Measurements from ENCODE around the gene MIPOL1.
"Not testable (repeated sequence)": the region's sequence is repeated elsewhere in the genome, so short reads cannot be mapped to it uniquely, and the experiment has no call there.

Gene MIPOL1

GRCh38 chr14:37551119-37551518 is 353.4 kb downstream of the MIPOL1 start:
- H3K4me3 ChIP-seq (ENCODE audit: low read length) = no peak overlapping the region
- 0 out of 2 replicates have a peak, but pooled peaks cover 9% of the 10 kb centered on the region for H3K9me3 ChIP-seq (ENCODE audit: insufficient read depth, low read depth, low read length)
- H3K9ac ChIP-seq (ENCODE audit: low read depth, low read length) = no peak overlapping the region
- WGBS = no CpG with 5 or more reads among the region's 1 CpG
- H3K27ac ChIP-seq (ENCODE audit: low read depth, low read length) = no peak overlapping the region
- H3K36me3 ChIP-seq (ENCODE audit: insufficient read depth, low read length) = no peaks in the 10 kb centered on the region
- no peaks in the 10 kb centered on the region for H3K27me3 ChIP-seq (ENCODE audit: insufficient read depth, low read length)
- no peaks in the 10 kb centered on the region for H3K4me1 ChIP-seq (ENCODE audit: insufficient read depth, low read length)

- Histone ChIP-seq H3K36me3 (ENCODE audit: insufficient read depth, low read length) (no peaks in the 10 kb centered on the region), H3K27ac (ENCODE audit: low read depth, low read length) (no peak overlapping the region), H3K27me3 (ENCODE audit: insufficient read depth, low read length) (no peaks in the 10 kb centered on the region), H3K9ac (ENCODE audit: low read depth, low read length) (no peak overlapping the region), H3K9me3 (ENCODE audit: insufficient read depth, low read depth, low read length) (peaks cover 15% of the 10 kb centered on the region; the same call in 1 of the 2 replicates), H3K4me1 (ENCODE audit: insufficient read depth, low read length) (no peaks in the 10 kb centered on the region), H3K4me3 (ENCODE audit: low read length) (no peak overlapping the region)
- 91% methylated on average over 1 of the region's 1 CpG for WGBS
Observed at GRCh38 chr14:37553935-37554550, 356.3 kb downstream of the MIPOL1 start.

- not testable (repeated sequence) for H3K27ac ChIP-seq (ENCODE audit: low read depth, low read length); H3K4me3 ChIP-seq (ENCODE audit: low read length); H3K9ac ChIP-seq (ENCODE audit: low read depth, low read length); H3K36me3 ChIP-seq (ENCODE audit: insufficient read depth, low read length); H3K4me1 ChIP-seq (ENCODE audit: insufficient read depth, low read length); H3K27me3 ChIP-seq (ENCODE audit: insufficient read depth, low read length)
- 78% methylated on average over 19 of the region's 33 CpGs for WGBS
- peaks cover 15% of the 10 kb centered on the region; the same call in 1 of the 2 replicates for H3K9me3 ChIP-seq (ENCODE audit: insufficient read depth, low read depth, low read length)
Observed at GRCh38 chr14:37555596-37555995, 357.9 kb downstream of the MIPOL1 start.

- H3K27me3 ChIP-seq (ENCODE audit: insufficient read depth, low read length) = no peaks in the 10 kb centered on the region
- peaks cover 10% of the 10 kb centered on the region; the same call in 1 of the 2 replicates for H3K9me3 ChIP-seq (ENCODE audit: insufficient read depth, low read depth, low read length)
- no peak overlapping the region for H3K4me3 ChIP-seq (ENCODE audit: low read length)
- 95% methylated on average over 3 of the region's 4 CpGs for WGBS
- no peak overlapping the region for H3K27ac ChIP-seq (ENCODE audit: low read depth, low read length)
- no peak overlapping the region for H3K9ac ChIP-seq (ENCODE audit: low read depth, low read length)
- H3K4me1 ChIP-seq (ENCODE audit: insufficient read depth, low read length) = peaks cover 5% of the 10 kb centered on the region
- H3K36me3 ChIP-seq (ENCODE audit: insufficient read depth, low read length) = no peaks in the 10 kb centered on the region
Observed at GRCh38 chr14:37558740-37559139, 361.0 kb downstream of the MIPOL1 start.

GRCh38 chr14:37559386-37559785 is 361.6 kb downstream of the MIPOL1 start:
- 81% methylated on average over 5 of the region's 6 CpGs for WGBS
- Histone ChIP-seq H3K4me1 (ENCODE audit: insufficient read depth, low read length) (peaks cover 5% of the 10 kb centered on the region), H3K9me3 (ENCODE audit: insufficient read depth, low read depth, low read length) (peaks cover 7% of the 10 kb centered on the region; the same call in 1 of the 2 replicates), H3K36me3 (ENCODE audit: insufficient read depth, low read length) (no peaks in the 10 kb centered on the region), H3K4me3 (ENCODE audit: low read length) (no peak overlapping the region), H3K27ac (ENCODE audit: low read depth, low read length) (no peak overlapping the region), H3K9ac (ENCODE audit: low read depth, low read length) (no peak overlapping the region), H3K27me3 (ENCODE audit: insufficient read depth, low read length) (no peaks in the 10 kb centered on the region)

GRCh38 chr14:37563189-37563588 is 365.5 kb downstream of the MIPOL1 start:
- Histone ChIP-seq H3K4me1 (ENCODE audit: insufficient read depth, low read length) (peaks cover 23% of the 10 kb centered on the region), H3K27ac (ENCODE audit: low read depth, low read length) (no peak overlapping the region)

GRCh38 chr14:37565550-37565949 is 367.8 kb downstream of the MIPOL1 start:
- no peak overlapping the region for H3K27ac ChIP-seq (ENCODE audit: low read depth, low read length)
- no peak overlapping the region for H3K9ac ChIP-seq (ENCODE audit: low read depth, low read length)
- no peak overlapping the region for H3K4me3 ChIP-seq (ENCODE audit: low read length)
- no peaks in the 10 kb centered on the region for H3K27me3 ChIP-seq (ENCODE audit: insufficient read depth, low read length)
- no peaks in the 10 kb centered on the region for H3K9me3 ChIP-seq (ENCODE audit: insufficient read depth, low read depth, low read length)
- 100% methylated on average over 1 of the region's 1 CpG for WGBS
- peaks cover 19% of the 10 kb centered on the region for H3K4me1 ChIP-seq (ENCODE audit: insufficient read depth, low read length)
- no peaks in the 10 kb centered on the region for H3K36me3 ChIP-seq (ENCODE audit: insufficient read depth, low read length)

More at GRCh38 chr14:37563189-37563588, 365.5 kb downstream of the MIPOL1 start:
- no peaks in the 10 kb centered on the region for H3K27me3 ChIP-seq (ENCODE audit: insufficient read depth, low read length)
- 90% methylated on average over 2 of the region's 2 CpGs for WGBS
- no peaks in the 10 kb centered on the region for H3K36me3 ChIP-seq (ENCODE audit: insufficient read depth, low read length)
- no peaks in the 10 kb centered on the region for H3K9me3 ChIP-seq (ENCODE audit: insufficient read depth, low read depth, low read length)
- no peak overlapping the region for H3K4me3 ChIP-seq (ENCODE audit: low read length)
- H3K9ac ChIP-seq (ENCODE audit: low read depth, low read length) = no peak overlapping the region

GRCh38 chr14:37566811-37567371 is 369.2 kb downstream of the MIPOL1 start:
- peak overlapping the region; percentile 61; the same call in 1 of the 2 replicates for H3K27ac ChIP-seq (ENCODE audit: low read depth, low read length)
- no peak overlapping the region for H3K4me3 ChIP-seq (ENCODE audit: low read length)
- H3K4me1 ChIP-seq (ENCODE audit: insufficient read depth, low read length) = peaks cover 19% of the 10 kb centered on the region
- H3K9me3 ChIP-seq (ENCODE audit: insufficient read depth, low read depth, low read length) = no peaks in the 10 kb centered on the region
- no peaks in the 10 kb centered on the region for H3K27me3 ChIP-seq (ENCODE audit: insufficient read depth, low read length)
- peak overlapping the region; percentile 35; the same call in 1 of the 2 replicates for H3K9ac ChIP-seq (ENCODE audit: low read depth, low read length)
- no peaks in the 10 kb centered on the region for H3K36me3 ChIP-seq (ENCODE audit: insufficient read depth, low read length)
- WGBS = 17% methylated on average over 3 of the region's 3 CpGs

GRCh38 chr14:37569729-37570128 is 372.0 kb downstream of the MIPOL1 start:
- 92% methylated on average over 7 of the region's 7 CpGs for WGBS
- H3K9ac ChIP-seq (ENCODE audit: low read depth, low read length) = no peak overlapping the region
- no peaks in the 10 kb centered on the region for H3K36me3 ChIP-seq (ENCODE audit: insufficient read depth, low read length)
- H3K27me3 ChIP-seq (ENCODE audit: insufficient read depth, low read length) = peaks cover 6% of the 10 kb centered on the region
- H3K4me1 ChIP-seq (ENCODE audit: insufficient read depth, low read length) = peaks cover 19% of the 10 kb centered on the region
- no peaks in the 10 kb centered on the region for H3K9me3 ChIP-seq (ENCODE audit: insufficient read depth, low read depth, low read length)
- H3K4me3 ChIP-seq (ENCODE audit: low read length) = no peak overlapping the region
- H3K27ac ChIP-seq (ENCODE audit: low read depth, low read length) = no peak overlapping the region

GRCh38 chr14:37571391-37571790 is 373.7 kb downstream of the MIPOL1 start:
- Histone ChIP-seq H3K9ac (ENCODE audit: low read depth, low read length) (no peak overlapping the region), H3K9me3 (ENCODE audit: insufficient read depth, low read depth, low read length) (no peaks in the 10 kb centered on the region), H3K27ac (ENCODE audit: low read depth, low read length) (no peak overlapping the region), H3K4me1 (ENCODE audit: insufficient read depth, low read length) (peaks cover 17% of the 10 kb centered on the region), H3K36me3 (ENCODE audit: insufficient read depth, low read length) (no peaks in the 10 kb centered on the region), H3K27me3 (ENCODE audit: insufficient read depth, low read length) (peaks cover 22% of the 10 kb centered on the region), H3K4me3 (ENCODE audit: low read length) (no peak overlapping the region)
- 95% methylated on average over 3 of the region's 4 CpGs for WGBS

GRCh38 chr14:37573356-37573755 is 375.6 kb downstream of the MIPOL1 start:
- Histone ChIP-seq H3K9me3 (ENCODE audit: insufficient read depth, low read depth, low read length) (no peaks in the 10 kb centered on the region), H3K27ac (ENCODE audit: low read depth, low read length) (no peak overlapping the region), H3K9ac (ENCODE audit: low read depth, low read length) (no peak overlapping the region), H3K27me3 (ENCODE audit: insufficient read depth, low read length) (peaks cover 42% of the 10 kb centered on the region), H3K4me1 (ENCODE audit: insufficient read depth, low read length) (no peaks in the 10 kb centered on the region), H3K36me3 (ENCODE audit: insufficient read depth, low read length) (no peaks in the 10 kb centered on the region), H3K4me3 (ENCODE audit: low read length) (no peak overlapping the region)
- WGBS = 88% methylated on average over 2 of the region's 2 CpGs

All from HUES64 (cell line).